GM19438 (cell line): Measurements from ENCODE around the gene SSC4D.

Source experiments
- ATAC-seq: cut with Tn5 transposase; IDR thresholded peaks from one replicate; pipeline ENCODE4 v1.9.1; 2021; ENCODE audit warnings: low read depth; ENCODE audit not compliant: unreplicated experiment

Gene SSC4D

DNA sequence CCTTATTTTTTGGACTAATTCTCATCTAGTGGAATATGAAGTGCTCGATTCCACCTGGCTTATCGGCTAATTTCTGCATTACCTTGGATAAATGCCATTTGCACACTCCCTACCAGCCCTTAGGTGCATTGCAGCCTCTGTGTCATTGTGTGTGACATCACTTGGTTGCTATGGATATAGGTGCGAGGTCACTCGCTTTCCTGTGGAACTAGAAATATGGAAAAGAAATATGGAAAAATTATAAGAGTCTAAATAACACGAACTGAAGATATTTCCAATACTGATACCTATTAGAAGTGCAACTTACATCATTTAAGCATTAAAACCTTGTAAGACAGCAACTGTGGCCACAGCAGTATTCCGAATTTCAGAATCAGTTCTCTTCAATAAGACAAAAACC is 52.7 kb downstream of the SSC4D start:
- ATAC-seq = no peak

DNA sequence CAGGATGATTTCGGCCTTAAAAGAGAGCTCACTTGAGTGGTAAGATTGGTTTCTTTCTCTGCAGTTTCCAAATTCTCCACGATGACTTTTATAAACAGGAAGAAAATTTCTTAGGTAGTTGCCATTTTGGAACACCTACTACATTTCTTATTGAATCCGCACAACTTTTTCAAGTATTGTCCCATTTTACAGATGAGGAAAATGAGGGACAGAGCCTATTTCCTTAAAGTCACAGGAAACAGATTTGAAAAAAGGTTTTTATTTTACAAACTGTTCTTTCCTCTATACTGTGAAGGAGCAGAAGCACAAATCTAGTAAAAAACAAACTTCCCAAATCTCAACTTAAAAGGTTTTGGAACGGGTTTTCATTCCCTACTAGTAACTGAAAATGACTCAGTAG is 53.4 kb downstream of the SSC4D start:
- ATAC-seq = no peak

DNA sequence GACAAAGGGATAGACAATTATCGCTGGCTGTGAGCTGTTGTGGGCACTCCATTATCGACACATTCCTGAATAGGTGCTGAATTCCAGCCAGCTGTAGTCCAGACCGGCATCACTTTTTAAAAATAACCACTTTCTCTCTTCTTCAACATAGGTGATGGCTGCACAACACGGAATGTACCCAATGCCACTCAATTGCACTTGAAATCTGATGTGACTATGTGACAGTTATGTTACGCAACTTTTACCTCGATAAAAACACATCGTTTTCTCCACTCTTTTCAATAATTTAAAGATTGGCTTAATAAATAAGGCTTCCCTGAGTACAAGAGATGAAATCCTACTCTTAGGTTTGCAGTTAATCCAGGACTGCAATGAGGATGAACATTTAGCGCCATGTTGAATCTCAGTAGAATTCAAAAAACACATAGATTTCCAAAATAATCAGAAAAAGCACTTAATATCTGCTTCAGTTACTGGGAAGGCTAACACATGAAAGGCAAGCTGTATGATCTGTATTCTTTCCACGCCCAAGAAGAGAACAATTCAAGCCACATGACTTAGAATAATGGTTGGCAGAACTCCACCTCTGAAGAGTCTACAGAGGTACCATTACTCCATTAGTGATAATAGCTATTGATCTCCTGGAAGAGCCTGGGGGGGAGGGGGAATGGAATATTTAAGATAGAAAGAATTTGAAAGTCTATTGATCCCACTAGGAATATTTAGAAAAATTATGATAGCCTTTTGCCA is 54.3 kb downstream of the SSC4D start:
- ATAC-seq = no peak

DNA sequence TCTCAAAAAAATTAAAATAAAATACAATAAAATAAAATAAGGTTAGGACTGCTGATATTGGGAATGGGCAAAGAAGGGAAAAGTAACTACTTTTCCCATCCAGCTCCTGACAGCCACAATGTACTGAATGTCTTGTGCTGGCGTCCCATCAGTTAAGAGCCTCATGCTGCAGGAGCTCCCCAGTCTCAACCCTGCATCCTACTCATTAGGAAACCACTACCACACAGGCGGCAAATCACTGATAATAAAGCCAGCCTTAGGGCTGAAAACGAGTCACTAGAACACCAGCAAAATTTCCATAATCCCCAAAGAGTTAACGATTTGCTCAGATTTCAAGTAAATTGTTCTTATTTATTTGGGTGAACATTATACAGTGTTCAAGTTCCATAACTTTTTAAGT is 55.0 kb downstream of the SSC4D start:
- ATAC-seq = no peak

DNA sequence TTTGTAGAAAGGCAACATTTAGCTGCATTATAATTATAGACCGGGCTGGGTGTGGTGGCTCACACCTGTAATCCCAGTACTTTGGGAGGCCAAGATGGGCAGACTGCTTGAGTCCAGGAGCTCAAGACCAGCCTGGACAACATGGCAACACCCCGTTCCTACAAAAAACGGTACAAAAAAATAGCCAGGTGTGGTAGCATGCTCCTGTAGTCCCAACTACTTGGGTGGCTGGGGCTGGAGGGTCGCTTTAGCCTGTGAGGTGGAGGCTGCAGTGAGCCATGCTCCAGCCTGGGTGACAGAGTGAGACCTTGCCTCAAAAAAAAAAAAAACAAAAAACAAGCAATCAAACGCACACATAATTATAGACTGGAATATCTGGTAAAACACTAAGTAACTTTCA is 55.8 kb downstream of the SSC4D start:
- ATAC-seq = no peak

DNA sequence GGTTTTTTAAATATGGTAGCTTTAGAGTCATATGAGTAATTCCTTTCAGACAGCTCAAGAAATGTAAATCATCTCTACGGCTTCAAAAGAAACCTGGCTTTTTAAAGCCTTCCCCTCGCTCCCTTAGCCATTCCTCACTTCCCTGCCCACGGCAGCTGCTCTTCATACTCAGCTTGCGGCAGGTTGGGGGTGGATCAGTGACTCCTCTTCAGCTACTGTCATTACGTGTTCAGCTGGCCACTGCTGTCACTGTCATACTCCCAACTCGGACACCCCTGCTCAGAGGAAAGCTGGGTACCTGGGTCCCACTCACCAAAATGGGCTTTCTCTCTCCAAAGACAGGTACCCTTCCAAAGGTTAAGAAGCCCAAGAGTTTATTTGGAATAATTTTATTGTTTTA is 57.3 kb downstream of the SSC4D start:
- no peak for ATAC-seq

DNA sequence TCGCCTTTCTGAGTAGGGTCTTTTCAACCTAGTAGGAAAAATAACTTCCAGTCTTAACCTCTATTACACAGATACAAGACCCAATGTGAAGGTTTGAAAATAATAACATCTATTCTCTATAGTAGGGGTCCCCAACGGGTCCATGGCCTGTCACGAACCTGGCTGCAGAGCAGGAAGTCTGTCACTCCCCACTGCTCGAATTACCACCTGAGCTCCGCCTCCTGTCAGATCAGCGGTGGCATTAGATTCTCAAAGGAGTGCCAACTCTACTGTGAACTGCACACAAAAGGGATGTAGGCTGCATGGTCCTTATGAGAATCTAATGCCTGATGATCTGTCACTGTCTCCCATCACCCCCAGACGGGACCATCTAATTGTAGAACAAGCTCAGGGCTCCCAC is 58.1 kb downstream of the SSC4D start:
- ATAC-seq = no peak

DNA sequence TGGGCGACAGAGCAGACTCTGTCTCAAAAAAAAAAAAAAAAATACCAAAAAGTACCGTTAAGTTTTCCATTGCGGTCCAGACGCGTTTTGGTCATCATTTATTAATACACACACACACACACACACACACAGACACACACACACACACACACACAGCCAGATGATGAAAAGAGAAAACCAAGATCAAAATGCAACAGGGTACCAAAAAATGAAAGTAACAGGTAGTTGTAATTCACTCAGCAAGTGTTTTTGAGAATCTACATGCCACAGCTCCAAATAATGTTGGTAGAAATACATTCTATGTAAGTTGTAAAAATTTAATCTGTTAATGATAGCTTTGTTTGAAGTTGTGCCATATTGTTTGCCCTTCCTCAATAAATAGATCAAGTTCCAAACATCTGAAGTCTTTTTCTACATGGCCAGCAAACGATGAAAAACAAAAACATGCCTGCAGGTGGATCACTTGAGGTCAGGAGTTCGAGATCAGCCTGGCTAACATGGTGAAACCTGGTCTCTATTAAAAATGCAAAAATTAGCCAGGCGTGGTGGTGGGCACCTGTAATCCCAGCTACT is 60.1 kb downstream of the SSC4D start:
- no peak for ATAC-seq

DNA sequence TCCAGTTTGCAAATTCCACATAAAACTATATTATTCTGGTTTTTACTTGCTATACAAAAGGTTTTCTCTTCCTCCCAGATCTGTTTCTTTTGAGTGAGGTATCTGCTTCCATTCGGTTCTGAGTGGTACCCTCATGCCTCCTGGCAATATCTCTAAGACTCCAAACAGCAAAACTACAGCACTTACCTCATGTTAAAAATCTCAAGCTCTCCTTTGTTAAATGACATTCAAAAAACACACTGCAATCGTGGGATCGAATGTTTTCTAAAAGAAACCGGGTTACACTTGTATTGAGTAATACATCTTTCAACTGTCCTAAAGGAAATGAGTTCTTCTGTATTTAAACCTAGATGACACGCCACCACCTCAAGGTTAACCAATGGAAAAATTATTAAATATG is 61.8 kb downstream of the SSC4D start:
- ATAC-seq = no peak

DNA sequence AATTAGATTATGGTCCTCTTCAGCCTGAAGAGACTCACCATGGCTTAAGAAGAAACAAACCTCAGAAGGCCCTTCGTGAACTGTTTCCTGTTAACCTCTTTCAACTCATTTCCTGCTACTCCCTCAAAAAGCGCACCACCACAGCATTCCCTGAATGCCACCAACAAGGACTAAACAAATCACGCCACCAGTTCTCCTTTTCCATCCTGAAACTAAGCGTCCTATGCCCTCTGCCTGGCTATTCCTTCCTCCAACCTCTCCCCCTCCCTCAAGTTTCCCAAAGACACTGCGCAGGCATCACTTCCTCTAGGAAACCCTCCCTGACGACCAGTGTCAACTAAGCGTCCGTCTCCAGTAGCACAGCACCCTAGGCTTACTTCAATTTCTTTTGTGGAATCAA is 62.7 kb downstream of the SSC4D start:
- no peak for ATAC-seq

DNA sequence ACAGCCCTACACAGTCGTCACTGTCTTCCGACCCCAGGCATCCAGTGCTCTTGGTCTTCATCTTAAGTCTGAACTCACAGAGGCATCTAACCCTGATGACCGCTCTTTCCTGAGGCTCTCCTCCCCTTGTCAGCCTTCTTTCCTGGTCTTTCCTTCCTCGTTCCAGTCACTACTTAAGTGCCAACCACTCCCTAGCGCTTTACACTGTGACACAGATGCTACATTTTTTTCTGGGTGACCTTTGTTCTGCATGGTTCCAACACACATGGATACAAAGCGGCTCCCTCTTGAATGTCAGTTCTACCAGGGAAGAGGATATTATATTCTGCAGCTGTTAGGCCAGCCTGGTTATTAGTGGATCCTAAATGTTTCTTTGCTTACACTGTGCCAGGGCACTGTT is 63.4 kb downstream of the SSC4D start:
- ATAC-seq = no peak

DNA sequence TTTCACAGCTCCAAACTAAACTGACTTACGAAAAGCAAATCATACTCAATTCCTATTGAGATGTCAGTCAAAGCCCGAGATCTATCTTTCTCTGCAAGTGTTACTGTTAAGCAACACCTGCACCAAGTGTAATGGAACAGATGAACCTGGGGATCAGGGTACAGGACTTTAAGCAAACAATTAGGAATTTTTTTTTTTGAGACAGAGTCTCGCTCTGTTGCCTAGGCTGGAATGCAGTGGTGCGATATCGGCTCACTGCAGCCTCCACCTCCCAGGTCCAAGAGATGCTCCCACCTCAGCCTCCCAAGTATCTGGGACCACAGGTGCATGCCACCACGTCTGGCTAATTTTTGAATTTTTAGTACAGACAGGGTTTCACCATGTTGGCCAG is 65.6 kb downstream of the SSC4D start:
- no peak for ATAC-seq

DNA sequence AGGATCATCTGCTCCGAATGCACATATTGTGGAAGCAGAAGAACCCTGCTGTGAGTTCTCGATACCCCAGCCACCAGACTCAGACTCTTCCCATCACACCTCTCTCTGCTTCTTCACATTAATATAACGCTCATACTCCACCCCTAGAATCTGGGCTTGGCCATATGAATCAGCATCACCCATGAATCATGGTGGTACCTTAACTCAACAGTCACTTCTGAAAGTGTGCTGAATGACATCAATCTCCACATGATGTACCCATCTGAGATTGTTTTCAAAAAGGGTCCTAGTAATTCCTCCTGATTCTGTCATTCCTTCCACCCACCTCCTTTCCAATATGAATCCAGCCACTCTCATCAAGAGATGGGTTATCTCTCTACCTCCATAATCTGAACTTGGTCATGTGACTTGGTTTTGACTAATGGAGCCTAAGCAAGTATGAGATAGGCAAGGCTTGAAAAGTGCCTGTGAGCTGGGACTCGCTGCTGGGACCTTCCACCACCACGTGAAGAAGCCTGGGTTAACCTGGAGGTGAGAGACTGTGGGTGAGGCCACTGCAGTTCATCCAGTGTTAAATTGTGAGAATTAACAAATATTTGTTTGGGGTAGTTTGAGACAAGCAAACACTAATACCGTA is 66.1 kb downstream of the SSC4D start:
- no peak for ATAC-seq

DNA sequence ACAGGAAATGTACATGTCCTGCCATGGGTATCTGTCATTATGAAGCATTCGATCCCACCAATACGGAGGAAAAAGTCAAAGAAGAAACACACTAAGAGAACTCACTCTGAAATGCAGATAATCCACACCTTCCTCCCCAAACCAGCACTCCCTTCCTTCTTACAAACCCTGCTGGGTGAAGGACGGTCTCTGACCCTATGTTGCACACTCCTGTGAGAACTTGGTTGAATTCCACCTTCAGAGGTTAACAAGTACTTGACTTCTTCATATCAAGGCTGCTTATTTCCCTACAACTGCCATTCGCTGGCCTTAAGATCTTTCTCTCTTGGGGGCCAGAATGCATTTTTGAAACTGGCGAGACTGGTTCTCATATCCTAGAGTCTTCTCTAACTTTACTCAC is 67.3 kb downstream of the SSC4D start:
- no peak for ATAC-seq

DNA sequence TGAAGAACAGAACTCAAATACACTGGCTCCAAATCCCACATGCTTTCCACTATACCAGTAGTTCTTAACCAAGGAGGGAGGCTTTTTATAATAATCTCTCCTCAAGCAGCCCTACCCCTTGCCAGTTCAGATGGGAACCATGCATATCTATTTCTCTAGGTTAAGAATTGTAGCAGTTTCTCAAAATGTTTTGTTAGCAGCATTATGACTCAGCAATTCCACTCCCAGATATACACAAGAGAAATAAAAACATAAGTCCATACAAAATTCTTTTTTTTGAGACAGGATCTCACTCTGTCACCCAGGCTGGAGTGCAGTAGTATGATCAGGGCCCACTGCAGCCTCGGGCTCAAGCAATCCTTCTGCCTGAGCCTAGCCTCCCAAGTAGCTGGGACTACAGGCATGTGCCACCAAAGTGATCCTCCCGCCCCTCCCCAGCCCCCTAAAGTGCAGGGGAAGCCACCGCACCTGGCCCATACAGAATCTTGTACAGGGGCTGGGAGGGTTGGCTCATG is 68.8 kb downstream of the SSC4D start:
- ATAC-seq = no peak
